Left lobe of liver (tissue), 2 donors: Measurements from ENCODE around the gene PFDN6. TPM values are rescaled to one million over a fixed set of nuclear protein-coding genes. Genes with fewer than 3 reads are reported as not detected.
"Not testable (repeated sequence)": the region's sequence is repeated elsewhere in the genome, so short reads cannot be mapped to it uniquely, and the experiment has no call there.

Experiments
- ATAC-seq: fragments of 200-7000 bp; cut with Tn5 transposase; one replicate; pipeline ENCODE4 v1.9.1; 2020; ENCODE audit warnings: mild to moderate bottlenecking, moderate library complexity
- DNase-seq: peaks from one replicate; pipeline ENCODE4 v3.0.0-alpha.2; 2020; ENCODE audit warnings: low spot score
- total RNA-seq: library from RNA; stranded (reverse); gene quantifications from one replicate; pipeline ENCODE4 v1.2.1, GENCODE V29; 2021
- donor health status: DM: no; HTN: no; CAD: no; lungs with moderate emphysema.
- donor health status: DM: no; HTN: yes; CAD: no.

PFDN6 gene
- 19.2 TPM for total RNA-seq

- ATAC-seq = peak; percentile 96
Measured at GRCh38 chr6:33288921-33289783, at the start of gene PFDN6, which contains the start of gene WDR46. TSS of gene PFDN6 (plus strand) at chr6:33289601. CDS start at chr6:33289857, 256 bp downstream. TSS of gene WDR46 (minus strand) at chr6:33289239. CDS start at chr6:33289170, 69 bp downstream.

DNA sequence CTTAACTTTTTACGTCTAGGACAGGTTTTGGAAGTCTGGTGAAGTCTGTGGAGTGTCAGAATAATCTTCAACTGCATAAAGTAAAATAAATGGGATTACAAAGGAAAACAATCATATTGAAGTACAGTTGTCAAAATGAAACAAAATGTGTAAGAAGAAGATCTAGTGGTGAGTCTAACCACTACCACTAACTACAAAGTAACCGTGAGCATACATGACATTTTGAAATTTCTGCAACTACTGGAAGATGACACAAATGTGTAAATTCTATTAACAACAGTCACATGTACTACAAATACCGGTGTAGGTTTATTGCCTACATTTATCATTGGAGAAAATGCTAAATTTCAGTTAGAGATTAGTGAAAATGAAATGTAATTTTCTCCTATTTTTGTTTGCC lies 47.4 kb upstream of the PFDN6 start:
- DNase-seq (no peak), ATAC-seq (no peak)

More at GRCh38 chr6:33288921-33289783, at the start of gene PFDN6, which contains the start of gene WDR46:
- DNase-seq = peak; percentile 86

DNA sequence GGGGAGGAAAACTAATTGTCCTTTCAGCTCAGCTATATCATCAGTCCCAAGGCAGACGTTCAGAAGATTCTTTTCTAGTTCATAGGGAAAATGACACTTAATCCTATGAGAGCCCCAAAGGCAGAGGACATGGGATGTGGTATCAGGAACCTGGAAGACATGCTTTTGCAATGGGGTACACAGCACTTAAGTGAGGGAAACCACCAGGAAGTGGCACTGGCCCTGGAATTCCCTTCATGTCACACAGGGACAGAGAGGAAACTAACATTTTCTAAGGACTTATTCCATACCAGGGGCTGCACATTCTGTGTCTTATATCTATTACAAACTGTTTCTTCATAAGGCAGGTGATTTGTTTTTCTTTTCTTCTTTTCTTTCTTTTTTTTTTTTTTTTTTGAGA lies 45.9 kb upstream of the PFDN6 start:
- ATAC-seq (no peak), DNase-seq (no peak)

- DNase-seq = peak; percentile 88
- ATAC-seq = peak; percentile 79
Measured at GRCh38 chr6:33247977-33248642, 41.3 kb upstream of the PFDN6 start.

DNA sequence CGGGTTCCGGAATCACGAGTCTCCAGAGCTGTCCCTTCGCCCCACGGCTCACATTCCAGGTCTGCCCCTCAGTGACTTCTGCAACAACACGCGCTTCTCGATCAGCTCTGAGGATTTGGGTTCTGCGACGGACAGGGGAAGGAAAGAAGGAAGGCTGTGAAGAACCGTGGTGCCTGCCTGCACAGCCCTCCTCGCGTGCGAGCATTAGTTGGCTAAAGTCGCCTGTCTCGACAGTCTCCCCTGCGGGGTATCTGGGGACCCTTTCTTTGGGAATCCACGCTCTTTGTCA lies 40.8 kb upstream of the PFDN6 start:
- ATAC-seq (peak; percentile 7), DNase-seq (no peak)

GRCh38 chr6:33248932-33249731 lies 40.3 kb upstream of the PFDN6 start:
- ATAC-seq (peak; percentile 91), DNase-seq (peak; percentile 99)

DNA sequence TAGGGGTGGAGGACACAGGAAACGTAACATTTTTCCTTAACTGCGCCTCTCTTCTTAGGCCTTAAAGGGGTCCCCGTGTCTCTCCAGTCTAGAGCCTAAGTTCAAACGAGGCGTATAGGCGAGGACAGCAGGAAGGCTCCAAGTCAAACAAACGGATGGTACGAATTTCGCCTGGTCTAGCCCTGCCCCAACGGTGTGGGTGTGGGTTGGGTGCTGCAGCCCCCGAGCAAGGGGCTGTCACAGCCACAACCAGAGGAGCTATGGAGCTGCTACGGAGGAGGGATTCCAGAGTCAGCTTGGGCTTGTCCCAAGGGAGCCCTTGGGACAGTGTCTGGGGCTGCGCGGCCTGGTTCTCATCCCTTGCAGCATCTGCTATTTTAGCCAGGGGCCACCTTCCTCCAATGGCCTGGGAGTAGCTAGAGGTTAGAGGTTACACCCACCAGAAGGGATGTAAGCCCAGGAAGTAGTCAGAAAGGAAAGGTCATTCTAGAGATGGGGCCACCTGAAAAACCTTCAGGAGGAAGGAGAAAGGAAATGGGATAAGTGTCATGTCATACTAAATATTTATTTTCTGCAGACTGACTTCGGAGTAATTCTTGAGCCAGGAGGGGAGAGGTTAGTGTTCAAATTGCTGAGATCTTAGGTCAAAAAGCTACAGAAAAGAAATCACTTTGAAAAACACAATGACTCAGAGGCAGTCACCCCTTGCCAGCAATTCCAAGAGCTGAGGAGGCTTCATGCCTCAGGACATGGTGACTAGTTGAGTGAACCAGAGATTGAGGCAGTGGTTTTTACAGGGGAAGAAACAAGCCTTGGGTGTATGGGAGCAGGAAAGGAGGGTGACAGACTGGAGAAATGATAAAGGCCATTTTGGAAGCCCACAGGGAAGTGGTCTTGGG lies 39.4 kb upstream of the PFDN6 start:
- no peak for DNase-seq
- ATAC-seq = no peak

GRCh38 chr6:33250731-33251130 lies 38.7 kb upstream of the PFDN6 start:
- ATAC-seq (no peak), DNase-seq (no peak)

GRCh38 chr6:33251395-33252012 lies 37.9 kb upstream of the PFDN6 start:
- DNase-seq (no peak), ATAC-seq (no peak)

DNA sequence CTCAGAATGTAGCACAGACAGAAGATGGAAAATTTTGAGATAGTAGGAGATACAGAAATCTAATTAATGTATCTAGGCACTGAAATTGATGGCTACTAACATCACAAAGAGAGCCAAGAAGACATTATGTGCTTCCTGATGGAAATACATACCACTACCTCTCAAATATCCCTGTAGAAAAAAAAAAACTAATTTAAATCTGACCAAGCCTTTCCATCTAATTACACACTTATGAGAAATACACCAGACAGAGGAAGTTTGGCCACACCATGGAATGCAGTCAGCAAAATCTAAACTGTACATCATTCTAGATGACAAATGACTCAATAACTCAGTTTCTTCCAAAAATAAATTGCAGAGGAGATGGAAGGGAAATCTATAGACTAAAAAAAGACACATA lies 36.6 kb upstream of the PFDN6 start:
- DNase-seq (no peak), ATAC-seq (no peak)

DNA sequence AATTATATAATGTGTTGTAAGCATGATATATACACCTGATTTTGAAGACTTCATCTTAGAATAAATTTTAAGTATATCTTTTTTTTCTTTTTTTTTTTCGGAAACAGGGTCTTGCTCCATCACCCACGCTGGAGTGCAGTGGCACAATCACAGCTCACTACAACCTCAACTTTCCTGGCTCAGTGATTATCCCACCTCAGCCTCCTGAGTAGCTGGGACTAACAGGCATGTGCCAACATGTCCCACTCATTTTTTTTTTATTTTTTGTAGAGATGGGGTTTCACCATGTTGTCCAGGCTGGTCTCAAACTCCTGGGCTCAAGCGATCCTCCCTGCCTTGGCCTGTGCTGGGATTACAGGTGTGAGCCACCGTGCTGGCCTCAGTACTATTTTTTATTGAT lies 34.8 kb upstream of the PFDN6 start:
- ATAC-seq (no peak), DNase-seq (no peak)

GRCh38 chr6:33259032-33259431 lies 30.4 kb upstream of the PFDN6 start:
- ATAC-seq (no peak), DNase-seq (no peak)

- ATAC-seq, DNase-seq: not testable (repeated sequence)
Measured at GRCh38 chr6:33262490-33262889, 26.9 kb upstream of the PFDN6 start.

DNA sequence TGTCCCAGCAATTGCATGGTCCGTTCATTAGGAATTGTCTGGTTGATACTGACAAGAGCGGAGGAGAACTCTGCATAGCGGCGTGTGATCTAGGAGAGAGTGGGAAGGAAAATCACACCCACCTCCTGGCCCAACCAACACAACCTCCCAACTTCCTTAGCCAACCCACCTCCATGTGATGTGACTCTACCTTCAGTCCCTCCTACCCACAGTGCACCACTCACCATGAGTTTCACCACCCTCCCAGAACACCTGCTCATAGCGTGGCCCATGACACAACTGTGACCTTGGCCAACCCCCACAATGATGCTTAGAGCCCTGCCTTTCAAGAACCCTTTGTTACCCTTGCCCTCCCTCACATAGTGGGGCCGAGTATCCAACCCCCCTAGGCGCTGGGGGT lies 25.4 kb upstream of the PFDN6 start:
- ATAC-seq (no peak), DNase-seq (no peak)

DNA sequence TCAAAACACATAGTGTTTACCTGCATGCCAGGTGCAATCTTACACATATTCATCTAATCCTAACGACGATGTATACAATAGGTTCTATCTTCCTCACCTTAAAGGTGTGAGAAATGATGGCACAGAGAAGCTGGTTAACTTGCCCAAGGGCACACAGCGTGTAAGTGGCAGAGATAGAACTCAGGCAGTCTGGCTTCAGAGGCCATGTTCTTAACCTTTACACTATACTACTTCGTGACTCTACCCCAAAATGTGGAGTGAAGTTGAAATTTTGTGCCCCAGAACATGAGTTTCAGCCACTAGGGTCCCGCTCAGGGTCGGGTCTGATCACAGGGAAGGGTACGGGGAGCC lies 18.3 kb upstream of the PFDN6 start:
- ATAC-seq (peak; percentile 9), DNase-seq (no peak)

DNA sequence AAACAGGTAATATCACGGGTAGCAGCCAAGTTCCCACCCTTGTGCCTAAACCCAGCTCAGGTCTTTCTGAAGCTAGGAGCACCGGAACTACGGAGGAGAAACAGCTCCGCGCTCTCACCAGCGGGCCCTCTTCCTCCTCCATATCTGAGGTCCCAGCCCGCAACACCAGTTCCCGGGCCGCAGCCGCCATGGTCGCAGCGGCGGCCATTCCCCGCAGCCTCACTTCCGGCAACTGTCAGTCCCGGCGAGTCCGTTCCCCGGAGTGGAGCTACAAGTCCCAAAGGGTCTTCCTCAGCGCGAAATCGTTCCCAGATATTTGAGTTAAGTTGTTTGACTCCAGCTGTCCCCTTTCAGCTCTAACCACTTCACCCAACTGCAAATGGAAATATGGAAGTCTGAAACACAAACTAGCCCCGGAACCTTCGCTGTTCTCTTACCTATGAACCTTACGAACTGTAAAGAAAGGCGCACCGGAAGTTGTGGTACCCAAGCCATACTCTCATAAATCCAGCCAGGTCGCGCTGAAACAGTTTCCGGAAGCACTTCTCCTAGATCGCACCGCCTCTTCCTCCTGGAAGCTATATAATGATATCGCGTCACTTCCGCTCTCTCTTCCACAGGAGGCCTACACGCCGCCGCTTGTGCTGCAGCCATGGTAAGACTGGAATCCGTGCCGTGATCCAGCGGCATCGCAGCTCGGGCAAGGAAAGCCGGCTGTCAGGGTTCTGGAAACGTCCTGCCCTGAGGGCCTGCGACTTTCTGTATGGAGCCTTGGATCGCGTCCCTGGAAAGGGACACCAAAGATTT lies 17.7 kb upstream of the PFDN6 start, which contains the start of the genes RPS18 and VPS52:
TSS of gene RPS18 (plus strand) at position 608 of the 807 bp plus-strand sequence. CDS start at position 653, 45 bp downstream.
TSS of gene VPS52 (minus strand) at position 409 of the 807 bp plus-strand sequence. CDS start at position 208, 201 bp downstream.
- DNase-seq (peak; percentile 94), ATAC-seq (peak; percentile 95)

- ATAC-seq = peak; percentile 18
- no peak for DNase-seq
Measured at GRCh38 chr6:33272275-33273128, 16.9 kb upstream of the PFDN6 start.
